ENCODE measurements around the gene CEP170.
A peak's percentile ranks its signal among the peaks of the same experiment; 100 is the strongest.

Gene CEP170

DNA sequence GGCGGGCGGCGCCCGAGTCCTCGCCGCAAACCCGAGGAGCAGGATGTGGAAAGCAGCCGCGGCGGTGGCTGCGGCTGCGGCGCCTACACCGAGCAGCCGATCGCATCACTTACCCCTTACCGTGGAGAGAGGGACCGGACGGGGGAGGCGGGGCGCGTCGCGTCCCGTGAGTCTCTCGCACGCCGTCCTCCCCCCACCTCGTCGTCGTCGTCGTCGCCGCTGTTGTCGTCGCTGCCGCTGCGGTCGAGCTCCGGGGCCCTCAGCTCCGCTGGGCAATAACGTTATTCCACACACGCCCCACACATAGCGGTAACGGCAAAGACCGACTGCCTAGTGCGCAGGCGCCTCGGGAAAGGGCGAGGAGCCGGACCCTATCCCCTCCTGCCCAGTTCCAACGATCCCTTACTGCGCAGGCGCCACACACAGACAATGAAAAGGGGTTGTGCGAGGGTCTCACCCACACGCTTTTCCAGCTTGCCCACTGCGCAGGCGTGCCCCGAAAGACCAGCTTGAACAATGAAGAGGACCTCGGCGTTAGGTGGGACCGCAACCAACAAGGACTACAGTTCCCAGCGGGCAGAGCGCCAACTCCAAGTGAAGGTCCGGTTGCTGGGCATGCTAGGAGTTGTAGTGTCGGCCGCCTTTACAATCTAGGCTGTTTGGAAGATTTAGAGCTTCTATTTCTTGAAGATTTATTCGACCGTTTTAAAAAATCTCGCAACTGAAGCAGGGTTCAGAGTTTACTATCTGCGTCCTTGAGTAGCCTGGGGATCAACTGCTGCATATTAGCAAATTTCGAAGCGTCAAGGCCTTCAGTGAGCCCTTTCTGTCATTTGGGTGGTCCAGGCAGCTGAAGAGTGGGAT is at the start of gene CEP170:
CEP170 (minus strand) TSS at position 355 of the 864 bp plus-strand sequence. CDS start 30,001 bp downstream, outside the sequence.
- Histone ChIP-seq H3K36me3 (ENCODE audit: control insufficient read depth, insufficient read depth, low read length) (no peaks in the 10 kb centered on the region), H3K27me3 (replicated peaks; ENCODE audit: control insufficient read depth, insufficient read depth, low read length) (no peaks in the 10 kb centered on the region), H3K4me3 (replicated peaks; ENCODE audit: low read depth, low read length) (peak within 1 kb of the TSS; percentile 90)
- peak; percentile 94 for DNase-seq (ENCODE audit: extremely low read depth, insufficient read length)
- TF ChIP-seq, protein P1, sequence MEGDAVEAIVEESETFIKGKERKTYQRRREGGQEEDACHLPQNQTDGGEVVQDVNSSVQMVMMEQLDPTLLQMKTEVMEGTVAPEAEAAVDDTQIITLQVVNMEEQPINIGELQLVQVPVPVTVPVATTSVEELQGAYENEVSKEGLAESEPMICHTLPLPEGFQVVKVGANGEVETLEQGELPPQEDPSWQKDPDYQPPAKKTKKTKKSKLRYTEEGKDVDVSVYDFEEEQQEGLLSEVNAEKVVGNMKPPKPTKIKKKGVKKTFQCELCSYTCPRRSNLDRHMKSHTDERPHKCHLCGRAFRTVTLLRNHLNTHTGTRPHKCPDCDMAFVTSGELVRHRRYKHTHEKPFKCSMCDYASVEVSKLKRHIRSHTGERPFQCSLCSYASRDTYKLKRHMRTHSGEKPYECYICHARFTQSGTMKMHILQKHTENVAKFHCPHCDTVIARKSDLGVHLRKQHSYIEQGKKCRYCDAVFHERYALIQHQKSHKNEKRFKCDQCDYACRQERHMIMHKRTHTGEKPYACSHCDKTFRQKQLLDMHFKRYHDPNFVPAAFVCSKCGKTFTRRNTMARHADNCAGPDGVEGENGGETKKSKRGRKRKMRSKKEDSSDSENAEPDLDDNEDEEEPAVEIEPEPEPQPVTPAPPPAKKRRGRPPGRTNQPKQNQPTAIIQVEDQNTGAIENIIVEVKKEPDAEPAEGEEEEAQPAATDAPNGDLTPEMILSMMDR (IDR thresholded peaks at IDR 0.05; ENCODE audit: insufficient read depth, low read length, poor library complexity, severe bottlenecking), result no peak

DNA sequence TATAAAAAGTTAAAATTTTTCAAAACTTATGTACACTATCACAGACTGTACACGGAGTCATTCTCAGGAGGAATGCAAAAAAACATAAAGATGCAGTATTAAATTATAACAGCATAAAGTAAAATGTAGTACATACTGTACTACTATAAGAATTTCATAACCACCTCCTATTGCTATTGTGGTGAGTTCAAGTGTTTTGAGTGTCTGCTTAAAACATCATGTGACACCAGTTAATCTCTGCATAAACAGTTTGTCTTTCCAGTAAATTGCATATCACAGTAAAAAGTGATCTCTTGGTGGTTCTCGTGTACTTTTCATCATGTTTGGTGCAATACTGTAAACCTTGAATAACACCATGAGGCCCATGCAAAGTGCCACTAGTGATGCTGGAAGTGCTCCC is 46.0 kb upstream of the CEP170 start:
- TF ChIP-seq, protein P1 (IDR thresholded peaks at IDR 0.05; ENCODE audit: insufficient read depth, low read length, poor library complexity, severe bottlenecking), result no peak
- no peak overlapping the region for H3K4me3 ChIP-seq (replicated peaks; ENCODE audit: low read depth, low read length)

DNA sequence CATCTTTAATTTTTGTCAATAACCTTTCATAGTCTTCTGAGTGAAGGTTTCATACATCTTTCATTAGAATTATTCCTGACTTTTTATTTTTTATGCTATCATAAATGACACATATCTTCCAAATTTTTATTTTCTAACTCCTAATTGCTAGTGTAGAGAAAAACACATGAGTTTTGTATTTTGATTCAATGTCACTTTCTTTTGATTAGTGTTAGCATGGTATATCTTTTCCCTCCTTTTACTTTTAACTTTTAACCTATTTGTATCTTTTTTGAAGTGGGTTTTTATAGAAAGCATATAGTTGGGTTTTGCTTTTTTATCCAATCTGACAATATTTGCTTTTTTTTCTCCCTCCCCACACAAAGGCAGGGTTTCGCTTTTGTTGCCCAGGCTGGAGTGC is 44.0 kb upstream of the CEP170 start:
- no peaks in the 10 kb centered on the region for H3K27me3 ChIP-seq (replicated peaks; ENCODE audit: control insufficient read depth, insufficient read depth, low read length)
- TF ChIP-seq, protein P1 (IDR thresholded peaks at IDR 0.05; ENCODE audit: insufficient read depth, low read length, poor library complexity, severe bottlenecking), result no peak
- no peak for DNase-seq (ENCODE audit: extremely low read depth, insufficient read length)
- H3K4me3 ChIP-seq (replicated peaks; ENCODE audit: low read depth, low read length), result no peak overlapping the region
- H3K36me3 ChIP-seq (ENCODE audit: control insufficient read depth, insufficient read depth, low read length), result no peaks in the 10 kb centered on the region; the same call in 1 of the 2 replicates

More for the DNA sequence above, 46.0 kb upstream of the CEP170 start:
- no peaks in the 10 kb centered on the region for H3K36me3 ChIP-seq (ENCODE audit: control insufficient read depth, insufficient read depth, low read length)
- no peaks in the 10 kb centered on the region for H3K27me3 ChIP-seq (replicated peaks; ENCODE audit: control insufficient read depth, insufficient read depth, low read length)
- no peak for DNase-seq (ENCODE audit: extremely low read depth, insufficient read length)

DNA sequence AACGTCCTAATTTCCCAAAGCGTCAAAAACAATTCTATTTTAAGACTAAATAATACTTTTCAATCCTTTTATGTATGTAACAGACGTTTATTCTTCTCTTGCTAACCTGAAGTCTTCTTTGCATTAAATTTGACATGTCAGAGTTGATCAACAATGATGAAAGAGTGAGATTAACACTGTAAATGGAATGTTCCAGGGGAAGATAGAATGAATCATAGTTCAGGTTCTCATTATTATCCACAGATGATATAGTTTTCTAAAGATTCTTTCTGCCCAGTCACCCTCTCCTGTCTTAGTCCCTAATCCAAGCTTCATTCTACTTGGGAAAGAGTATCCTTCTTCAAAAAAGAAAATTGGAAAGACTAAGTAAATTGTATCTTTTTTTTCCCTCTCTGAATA is 39.6 kb upstream of the CEP170 start:
- TF ChIP-seq, protein P1 (IDR thresholded peaks at IDR 0.05; ENCODE audit: insufficient read depth, low read length, poor library complexity, severe bottlenecking), result no peak
- DNase-seq (ENCODE audit: extremely low read depth, insufficient read length), result no peak

DNA sequence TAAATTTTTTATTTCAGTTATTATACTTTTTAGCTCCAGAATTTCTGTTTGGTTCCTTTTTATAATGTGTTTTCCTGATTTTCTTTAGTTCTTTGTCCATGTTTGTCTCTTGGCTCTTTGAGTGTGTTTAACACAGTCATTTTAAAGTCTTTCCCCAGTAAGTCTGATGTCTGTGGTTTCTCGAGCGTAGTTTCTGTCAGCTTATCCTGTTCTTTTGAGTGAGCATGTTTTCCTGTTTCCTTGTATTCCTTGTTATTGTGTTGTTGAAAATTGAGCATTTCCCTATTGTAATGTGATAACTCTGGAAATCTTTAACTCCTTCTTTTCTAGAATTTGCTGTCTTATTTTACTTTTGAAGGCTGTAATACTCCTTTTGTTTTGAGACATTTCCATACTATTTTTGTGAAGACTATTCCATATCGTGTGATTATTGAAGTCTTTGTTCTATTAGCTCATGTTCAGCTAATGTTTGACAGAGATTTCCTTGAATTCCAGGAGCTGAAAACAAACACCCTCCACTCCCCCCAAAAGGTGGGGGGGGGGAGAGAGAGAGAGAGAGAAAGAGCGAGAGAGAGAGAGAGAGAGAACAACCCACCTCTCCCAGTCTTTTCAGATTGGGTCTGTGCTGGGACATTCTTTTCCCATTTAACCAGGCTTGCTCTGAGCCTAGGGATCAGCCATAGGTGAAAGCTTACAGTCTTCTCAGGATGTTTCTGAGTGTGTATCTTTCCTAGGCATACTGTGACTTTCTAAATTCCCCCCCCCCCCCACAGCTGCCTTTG is 39.1 kb upstream of the CEP170 start:
- no peaks in the 10 kb centered on the region for H3K27me3 ChIP-seq (replicated peaks; ENCODE audit: control insufficient read depth, insufficient read depth, low read length)
- TF ChIP-seq, protein P1 (IDR thresholded peaks at IDR 0.05; ENCODE audit: insufficient read depth, low read length, poor library complexity, severe bottlenecking), result no peak
- H3K36me3 ChIP-seq (ENCODE audit: control insufficient read depth, insufficient read depth, low read length), result no peaks in the 10 kb centered on the region; the same call in 1 of the 2 replicates
- no peak for DNase-seq (ENCODE audit: extremely low read depth, insufficient read length)
- no peak overlapping the region for H3K4me3 ChIP-seq (replicated peaks; ENCODE audit: low read depth, low read length)

More for the DNA sequence above, 39.6 kb upstream of the CEP170 start:
- Histone ChIP-seq H3K27me3 (replicated peaks; ENCODE audit: control insufficient read depth, insufficient read depth, low read length) (no peaks in the 10 kb centered on the region), H3K36me3 (ENCODE audit: control insufficient read depth, insufficient read depth, low read length) (no peaks in the 10 kb centered on the region; the same call in 1 of the 2 replicates), H3K4me3 (replicated peaks; ENCODE audit: low read depth, low read length) (no peak overlapping the region)
